GM19193 (cell line): ENCODE results near the gene ZNF608.

ENCODE experiments used
- POLR2A ChIP-seq: IDR thresholded peaks from 4 replicates; pipeline ENCODE4 v1.6.1; 2011; ENCODE audit not compliant: insufficient read depth, insufficient read length; ENCODE audit errors: extremely low read depth

Gene ZNF608

DNA sequence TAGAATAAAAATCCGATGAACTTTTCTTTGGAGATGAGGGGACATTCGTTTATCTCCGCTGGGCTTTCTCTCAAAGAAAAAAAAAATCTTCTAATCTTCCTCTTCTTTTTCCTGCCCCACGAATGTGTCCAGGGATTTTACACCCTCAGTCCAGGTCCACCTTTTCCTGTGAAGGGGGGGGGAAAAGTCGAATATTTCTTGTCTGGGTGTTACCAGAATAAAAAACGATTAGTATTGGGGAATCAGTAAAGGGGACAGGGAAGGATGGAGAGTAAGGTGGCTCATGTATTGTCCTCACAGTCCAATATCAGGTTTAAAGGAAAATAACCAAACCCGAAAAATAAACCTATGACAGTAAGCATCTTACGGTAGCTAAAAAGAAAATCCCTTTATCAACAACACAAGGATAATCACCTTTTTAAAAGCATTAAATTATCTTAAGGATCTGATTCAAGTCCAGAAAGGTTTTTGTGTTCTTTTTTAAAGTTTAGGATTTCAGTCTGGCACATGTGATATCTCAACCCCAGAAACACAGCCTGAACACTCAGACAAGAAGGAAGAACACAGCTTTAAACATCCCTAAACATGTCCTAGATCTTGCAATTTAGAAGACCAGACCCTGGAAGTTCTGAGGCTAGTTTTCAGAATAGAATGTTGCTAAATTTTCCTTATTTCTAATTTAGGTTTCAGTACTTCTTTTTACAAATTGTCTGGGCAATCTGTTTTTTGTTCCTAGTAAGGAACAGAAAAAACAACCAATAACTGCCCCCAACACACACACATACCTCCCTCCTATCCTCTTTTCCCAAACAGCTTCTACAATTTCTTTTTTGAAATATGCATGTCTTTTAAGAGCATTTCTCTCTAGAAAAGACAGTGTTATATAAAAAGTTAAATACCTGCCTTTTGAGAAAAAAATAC is 1.2 kb downstream of the ZNF608 start:
- TF ChIP-seq POLR2A: no peak

DNA sequence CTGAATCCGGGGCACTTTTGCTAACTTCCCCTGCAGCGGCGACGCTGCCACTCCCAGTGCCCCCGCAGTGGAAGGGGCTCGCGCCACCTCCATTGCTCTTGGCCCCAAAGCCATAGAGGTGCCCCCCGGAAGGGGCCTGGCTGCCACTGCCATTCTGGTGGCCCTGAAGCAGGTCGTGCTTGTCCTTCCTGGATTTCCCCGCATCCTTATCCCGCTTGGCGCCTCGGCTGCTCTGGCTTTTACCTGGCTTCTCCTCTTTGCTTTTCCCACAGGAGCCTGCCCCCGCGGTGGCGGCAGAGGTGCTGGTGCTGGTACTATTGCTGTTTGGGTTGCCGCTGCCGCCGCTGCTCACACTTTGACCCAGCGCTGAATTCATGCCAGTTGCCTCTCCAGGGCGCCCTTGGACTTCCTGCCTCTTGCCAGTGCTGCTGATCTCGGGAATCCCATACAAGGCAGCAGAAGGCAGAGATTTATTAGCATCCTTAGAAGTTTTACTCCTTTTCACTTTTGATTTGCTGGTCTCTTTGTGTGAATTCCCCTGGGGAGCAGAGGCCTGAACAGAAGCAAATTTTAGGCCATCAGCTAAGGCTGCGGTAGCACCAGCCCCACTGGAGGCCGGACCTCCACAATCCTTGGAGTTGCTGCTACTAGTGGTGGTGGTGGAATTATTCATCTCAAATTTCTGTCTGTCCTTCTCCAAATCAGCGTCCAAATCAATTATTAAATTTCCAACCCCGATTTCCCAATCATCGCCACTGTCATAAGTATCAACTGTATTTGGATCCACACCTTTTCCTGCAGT is 2.1 kb downstream of the ZNF608 start:
- no peak for TF ChIP-seq POLR2A

DNA sequence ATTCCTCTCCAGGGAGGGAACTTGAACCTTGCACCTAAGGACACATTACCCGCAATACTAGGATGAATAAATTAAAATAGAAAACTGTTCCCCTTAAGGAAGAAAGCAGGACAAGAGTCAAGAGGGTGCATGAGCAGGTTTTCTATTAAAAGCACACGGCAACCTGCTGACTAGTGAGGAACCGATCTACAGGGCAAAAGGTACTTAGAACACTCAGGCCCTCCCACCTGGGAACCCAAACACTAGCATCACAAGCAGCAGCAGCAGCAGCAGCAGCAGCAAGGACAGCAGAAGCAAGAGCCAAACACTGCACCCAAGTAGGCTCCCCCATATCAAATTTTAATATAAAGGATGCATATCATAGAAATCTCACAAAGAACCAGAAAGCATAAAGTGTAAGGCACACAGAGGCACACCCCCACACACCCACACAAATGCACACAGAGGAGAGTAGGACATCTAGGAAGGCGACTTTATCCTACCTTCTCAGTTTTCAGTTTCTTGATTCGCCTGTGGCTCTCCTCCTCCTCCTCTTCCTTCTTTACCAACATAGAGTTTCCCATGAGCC is 2.8 kb downstream of the ZNF608 start:
- no peak for TF ChIP-seq POLR2A

DNA sequence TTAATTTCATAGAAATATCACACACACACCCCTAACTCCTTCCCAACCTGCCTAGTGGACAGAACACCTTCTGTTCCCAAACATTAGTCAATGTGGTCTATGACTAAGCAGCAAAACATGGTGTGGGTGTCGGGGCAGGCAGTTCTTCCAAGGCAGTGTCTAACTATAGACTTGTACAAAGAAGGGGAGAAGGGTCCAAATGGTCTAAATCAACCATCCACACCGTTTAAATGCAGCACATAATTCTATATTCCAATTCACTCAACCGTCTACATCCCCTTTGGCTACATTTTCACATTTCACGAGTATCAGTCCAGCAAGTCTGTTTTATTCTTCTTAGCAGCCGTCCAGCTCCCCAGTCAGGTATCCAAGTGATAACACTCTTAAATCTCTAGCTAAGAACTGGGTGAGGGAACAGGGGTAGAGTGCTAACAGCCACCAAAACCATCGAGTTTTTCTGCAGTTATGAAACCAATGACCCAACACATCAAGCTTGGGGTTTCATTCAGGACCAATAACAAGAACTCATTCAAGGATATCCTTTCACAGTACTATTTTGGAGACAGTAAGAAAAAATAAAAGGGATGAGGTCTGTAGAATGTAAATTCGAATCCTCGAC is 3.3 kb downstream of the ZNF608 start:
- TF ChIP-seq POLR2A: no peak

DNA sequence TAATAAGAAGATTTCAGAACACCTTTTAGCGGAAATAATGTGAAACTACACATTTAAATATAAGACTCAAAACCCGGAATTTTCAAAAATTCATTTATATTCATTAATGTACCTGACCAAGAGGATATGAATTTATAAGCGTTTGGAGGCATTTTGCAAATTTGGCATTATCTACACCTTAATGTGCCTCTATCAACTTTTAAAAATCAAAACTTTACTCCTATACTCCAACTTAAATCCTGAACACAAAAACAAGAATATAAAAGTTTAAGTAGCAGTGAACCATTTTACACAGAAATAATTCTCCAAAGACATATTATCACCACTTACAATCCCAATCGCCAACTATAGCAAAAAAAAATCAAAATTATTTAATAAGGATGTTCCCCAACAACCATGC is 3.9 kb downstream of the ZNF608 start:
- TF ChIP-seq POLR2A: no peak

DNA sequence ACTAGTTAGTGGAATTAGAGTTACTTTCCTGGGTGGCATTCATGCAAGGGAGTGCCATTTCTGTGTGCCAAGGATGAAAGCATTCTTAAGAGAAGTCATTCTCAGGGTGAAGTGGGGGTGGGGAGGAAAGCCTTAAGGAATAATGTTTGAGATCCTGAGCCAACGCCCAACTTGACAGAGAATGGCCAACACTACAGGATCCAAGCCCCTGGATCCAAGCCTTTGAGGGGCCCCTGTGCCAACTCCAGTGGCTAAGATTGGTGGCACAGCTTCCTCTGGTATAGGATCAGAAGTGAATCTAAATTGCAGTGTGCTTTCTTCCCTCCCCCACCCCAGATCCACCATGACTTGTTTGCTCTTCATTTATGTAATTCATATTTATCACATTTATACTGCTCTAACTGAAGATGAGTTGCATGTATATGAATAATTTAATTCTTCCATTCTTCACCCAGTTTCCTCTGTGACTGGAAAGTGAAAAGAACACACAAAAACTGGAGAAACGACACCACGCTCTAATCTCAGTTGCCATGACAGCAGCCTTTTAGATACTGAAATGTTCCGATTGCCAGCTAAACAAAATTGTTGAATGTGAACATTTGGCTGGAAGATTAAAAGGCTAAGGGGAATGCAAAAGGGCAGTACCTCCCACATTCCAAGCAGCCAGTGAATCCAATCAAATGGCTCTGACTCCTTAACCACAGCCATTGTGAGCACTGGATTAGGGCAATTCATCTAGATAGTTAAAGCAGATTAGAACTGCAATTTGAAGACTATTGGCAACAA is 4.5 kb downstream of the ZNF608 start:
- no peak for TF ChIP-seq POLR2A

DNA sequence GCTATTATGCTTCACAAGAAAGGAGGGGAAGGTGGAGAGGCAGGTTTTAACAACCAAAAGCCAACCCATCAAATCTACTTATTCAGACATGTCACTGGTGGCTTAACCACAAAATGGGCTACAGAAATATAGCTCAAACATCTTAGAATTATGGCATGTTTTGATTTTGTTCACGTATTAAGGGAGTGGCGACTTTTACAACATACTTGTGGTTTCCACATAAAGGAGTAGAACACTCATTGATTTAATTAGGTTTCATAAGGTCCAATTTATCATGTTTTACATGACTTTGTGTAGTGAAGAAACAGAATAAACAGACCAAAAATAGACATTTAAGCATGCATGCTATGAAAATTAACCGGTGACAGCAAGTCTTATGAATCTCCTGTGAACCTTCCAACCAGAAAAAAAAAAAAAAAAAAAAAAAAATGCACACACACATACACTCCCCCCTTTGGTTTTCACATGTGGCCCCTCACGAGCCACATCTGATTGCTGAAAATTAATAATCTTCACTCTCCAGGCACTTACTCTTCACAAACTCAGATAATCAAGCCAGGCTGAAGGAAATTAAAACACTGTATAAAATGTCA is 5.4 kb downstream of the ZNF608 start:
- TF ChIP-seq POLR2A: no peak

DNA sequence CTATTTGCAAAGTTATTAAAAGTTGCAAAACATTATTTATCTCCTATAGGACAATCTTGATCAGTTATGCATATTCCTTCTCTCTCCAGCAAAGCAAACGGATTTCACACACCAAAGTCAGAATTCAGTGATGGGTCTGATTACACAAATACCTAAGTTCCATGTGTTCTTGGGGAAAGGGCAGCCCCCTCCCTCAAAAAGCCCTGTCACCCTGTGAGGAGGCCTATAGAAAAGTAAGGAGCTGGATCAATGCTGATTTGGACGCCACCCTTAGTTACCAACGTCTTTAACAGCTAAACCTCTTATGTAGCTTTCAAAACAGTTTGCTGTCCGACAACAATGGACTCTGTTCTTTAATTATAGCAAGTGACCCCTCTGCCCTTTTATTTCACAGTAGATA is 6.4 kb downstream of the ZNF608 start:
- no peak for TF ChIP-seq POLR2A

DNA sequence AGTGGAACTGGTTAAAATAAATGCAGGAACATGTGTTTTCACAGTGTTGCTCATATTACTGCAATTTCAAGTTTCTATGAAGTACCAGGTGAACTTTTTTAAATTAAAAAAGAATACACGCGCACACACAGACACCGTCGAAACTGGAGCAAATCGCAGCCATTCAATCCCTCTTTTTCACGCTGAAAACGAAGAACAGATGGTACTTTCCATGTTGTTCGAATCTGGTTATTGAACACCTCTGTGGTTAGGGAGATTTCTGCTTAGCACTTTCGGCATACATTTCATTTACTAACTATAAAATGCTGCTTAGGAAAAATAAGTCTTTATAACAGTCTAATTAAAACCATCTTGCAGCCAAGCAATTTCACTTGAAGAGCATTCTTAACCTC is 6.8 kb downstream of the ZNF608 start:
- TF ChIP-seq POLR2A: no peak

DNA sequence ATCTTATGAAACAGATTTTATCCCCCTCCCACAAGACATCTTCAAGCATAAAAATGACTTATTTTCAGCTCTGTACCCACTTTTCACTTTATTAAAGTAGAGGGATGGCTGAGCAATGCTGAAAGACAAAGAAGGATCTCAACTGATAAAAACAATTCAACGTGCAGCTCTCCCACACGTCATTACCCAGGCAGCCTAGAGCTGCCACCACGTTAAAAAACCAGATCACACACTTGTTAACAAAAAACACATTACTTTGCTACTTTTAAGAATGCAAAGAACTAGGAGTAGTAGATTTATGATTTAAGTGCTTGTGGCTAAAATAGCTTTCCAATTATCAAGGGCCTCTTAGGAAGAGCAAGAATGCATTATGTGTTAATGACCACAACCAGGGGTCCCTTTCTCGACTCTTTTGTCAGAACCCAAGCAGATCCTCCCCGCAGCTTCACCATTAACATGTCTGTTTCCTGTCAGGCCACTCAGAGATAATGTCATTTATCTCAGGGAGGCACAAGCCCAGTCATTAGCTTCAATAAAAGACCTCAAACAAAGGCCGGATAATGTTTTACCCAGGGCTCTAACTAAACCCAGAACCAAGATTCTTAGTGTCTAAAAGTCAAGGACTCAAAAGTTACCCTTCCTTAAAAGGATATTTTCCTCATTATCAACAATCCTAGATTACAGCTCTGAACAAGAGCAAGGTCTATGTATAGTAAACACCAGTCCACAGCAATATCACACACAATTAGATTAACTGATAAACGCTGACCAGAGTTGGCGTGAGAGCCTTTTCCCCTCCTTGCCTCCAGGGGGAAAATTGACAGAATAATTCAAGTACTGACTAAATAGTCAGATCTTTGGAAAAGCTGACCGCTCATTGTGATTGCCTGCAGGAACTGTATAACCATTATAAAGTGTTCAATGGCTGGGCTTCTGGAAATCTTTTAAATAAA is 7.5 kb downstream of the ZNF608 start:
- TF ChIP-seq POLR2A: no peak

DNA sequence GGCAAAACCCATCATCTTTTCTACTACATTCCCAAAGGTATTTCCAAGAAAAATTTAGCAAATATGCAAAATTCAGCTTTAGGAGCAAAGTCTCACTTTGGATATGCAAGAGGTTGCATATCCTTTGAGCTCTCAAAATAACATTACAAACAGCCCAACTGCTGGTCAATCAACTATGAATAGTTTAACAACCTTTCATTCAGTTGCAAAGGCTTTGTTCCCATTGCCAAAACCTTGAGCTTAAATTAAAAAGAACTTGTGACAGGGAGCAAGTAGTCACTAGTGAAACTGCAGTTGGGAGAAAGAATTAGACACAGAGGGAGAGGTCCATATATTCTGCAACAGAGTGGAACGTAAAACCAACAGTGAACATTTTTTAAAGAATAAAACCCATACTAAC is 8.8 kb downstream of the ZNF608 start:
- TF ChIP-seq POLR2A: no peak

DNA sequence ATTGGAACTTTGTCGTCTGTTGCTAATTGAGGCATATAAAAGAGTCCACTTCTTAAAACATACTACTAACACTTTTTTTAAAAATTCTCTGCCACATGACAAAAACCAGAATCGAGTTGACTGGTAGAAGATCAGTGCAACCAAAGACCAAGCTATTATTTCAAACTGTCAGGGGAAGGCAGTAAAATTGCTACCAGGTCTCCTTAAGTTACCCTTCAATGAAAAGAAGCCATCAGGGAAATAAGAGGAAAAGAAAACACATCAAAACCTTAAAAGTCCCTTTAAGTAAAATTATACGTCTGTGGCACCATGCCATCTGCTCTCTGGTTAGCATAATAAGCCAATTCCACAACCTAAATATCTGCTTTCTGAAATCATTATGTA is 9.6 kb downstream of the ZNF608 start:
- TF ChIP-seq POLR2A: no peak

DNA sequence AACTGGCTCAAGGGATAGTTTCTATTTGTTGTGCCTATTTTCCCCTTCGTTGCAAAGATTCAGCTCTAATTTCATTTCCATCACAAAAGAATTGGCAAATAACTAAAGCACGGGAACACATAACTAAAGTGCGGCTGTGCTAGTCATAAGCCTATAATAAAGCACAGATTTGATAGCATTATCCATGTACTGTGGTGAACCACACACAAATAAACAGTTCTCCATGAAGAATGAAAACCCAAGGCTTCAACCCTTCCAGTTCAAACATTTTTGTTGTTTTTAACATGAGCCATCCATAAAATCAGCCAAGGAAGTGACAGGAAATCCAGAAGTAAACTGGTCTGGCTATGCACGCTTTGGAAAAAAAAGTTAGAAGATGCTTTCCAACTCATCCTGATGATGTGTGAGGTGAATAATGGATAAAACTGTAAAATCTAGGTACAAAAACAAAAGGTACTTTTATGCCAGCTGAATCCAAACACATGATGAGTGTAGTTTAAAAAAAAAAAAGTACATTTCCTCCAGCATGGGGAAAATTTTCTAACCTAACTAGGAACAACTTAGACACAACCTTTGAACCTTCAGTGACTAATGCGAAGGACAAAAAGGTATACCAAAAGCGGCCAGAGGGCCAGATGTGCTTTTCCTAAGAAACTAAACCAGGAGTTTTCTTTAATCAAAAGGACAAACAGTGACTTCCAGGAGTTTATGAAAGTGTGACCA is 10.2 kb downstream of the ZNF608 start:
- TF ChIP-seq POLR2A: no peak
